NCI-H2227 (cell line): Measurements from ENCODE around the gene SECISBP2.

ENCODE experiments used
- DNase-seq: peaks from one replicate; lab custom pipeline; 2025; ENCODE audit not compliant: unreplicated experiment; lab: John Stamatoyannopoulos, UW

Gene SECISBP2

DNA sequence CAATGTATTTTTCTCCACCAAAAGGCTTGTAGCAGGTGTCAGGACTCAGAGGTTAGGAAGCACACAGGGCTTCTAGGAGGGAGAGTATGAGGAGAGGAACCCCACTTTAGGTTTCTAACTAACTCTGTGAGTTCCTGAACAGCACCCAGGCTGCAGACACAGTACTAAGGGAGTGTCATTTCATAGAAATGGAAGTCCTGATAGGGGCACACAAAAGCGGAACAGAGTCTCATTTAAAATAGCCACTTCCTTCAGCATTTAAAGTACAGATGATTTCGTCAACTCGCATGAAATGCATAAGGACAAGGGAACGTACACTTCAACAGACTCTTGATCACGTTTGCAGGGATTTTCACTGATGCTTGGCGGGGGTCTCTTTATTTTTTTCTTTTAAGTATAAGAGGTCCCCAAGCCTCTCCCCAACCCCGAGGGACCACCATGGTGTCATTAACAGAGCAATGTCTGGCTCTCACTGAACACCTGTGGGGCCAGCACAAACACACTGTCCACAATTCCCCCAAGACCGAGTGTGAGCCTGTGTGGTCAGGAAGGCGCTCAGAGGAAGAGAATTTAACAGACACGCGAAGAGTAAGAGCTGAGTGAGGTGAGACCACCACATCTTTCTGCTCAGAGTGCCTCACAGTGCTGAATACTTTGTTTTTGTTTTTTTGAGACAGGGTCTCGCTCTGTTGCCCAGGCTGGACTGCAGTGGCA lies 82.3 kb downstream of the SECISBP2 start:
- DNase-seq, result no peak

DNA sequence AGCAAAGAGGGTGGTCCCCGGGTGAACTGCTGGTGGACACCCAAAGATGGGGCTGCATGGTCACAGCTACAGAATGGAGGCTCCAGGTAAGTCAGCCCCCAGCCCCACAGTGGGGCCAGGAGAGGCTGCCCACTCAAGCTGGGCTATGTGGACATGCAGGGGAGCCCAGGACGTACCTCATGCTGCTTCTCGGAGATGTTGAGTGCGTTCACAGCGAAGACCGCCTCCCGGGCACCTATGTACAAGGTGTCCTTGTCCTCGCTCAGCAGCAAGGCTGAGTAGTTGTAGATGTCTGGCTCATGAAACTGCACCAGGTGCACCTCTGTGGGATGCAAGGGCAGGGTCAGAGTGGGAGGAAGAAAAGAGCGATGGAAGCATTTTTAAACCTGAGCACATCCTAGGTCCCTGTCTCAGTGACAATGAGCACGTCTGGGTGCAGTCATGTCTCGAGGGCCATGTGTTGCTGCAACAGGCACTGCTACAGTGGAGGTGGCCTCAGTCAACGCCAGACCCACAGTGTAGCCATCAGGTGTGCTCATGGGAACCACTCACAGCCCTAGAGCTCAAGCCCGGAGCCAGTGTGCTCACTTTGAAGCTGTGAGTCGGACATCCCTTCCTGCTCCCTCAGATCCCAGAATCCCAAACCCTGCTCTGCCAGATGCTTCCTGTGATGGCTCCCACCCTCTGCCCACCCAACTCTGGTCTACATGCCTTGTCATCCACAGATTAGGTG lies 84.6 kb downstream of the SECISBP2 start:
- no peak for DNase-seq

DNA sequence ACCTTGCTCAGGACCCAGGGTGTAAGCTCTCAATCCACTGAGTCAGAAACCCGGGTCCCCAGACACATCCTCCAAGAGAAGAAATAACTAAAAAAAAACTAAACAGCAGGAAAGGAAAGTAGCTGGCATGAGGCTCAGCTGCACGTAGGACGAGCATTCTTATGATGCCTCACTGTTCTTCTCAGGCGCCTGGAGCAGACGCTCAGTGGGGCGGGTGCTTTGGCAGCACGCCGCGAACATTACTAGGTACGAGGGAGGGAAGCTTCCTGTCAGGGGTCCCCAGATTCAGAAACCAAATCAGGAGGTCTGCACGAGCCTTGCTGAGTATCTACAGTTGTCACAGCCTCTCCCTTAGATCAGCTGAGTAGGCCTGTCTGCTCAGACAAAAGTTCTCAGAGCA lies 85.8 kb downstream of the SECISBP2 start:
- no peak for DNase-seq

DNA sequence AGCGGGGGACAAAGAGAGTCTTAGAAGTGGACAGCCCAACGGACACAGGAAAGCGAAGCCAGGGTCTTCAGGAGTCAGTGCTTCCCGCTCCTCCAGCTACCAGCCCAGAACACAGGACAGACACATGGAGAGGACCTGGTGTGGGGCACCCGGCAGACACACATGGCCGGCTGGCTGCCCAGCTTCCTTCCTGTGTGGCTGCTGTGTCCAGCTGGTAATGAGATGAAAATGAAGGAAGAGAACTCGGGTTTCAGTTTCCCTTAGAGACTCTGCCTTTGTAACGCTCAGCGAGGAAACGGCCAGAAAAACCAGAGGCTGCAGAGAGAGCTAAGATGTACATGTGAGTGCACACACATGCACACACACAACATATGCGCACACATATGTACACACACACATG lies 87.5 kb downstream of the SECISBP2 start:
- DNase-seq, result no peak

DNA sequence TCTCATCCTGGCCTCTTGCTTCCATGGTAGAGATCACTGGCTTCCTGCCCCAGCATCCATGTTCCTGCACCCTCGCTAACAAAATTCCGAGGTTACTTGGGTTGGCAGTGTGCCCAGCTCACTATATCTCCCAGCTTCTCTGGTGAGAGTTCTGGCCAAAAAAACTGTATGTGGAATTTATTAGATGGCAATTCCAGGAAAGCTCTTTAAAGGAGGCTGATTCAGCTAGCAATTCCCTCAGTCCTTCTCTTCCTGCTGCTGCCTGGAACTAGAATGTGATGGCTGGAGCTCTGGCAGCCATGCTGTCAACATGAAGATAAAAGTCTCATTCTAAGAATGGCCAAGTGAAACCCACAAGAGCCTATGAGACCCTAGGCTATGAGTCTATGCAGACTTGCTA lies 88.8 kb downstream of the SECISBP2 start:
- no peak for DNase-seq

DNA sequence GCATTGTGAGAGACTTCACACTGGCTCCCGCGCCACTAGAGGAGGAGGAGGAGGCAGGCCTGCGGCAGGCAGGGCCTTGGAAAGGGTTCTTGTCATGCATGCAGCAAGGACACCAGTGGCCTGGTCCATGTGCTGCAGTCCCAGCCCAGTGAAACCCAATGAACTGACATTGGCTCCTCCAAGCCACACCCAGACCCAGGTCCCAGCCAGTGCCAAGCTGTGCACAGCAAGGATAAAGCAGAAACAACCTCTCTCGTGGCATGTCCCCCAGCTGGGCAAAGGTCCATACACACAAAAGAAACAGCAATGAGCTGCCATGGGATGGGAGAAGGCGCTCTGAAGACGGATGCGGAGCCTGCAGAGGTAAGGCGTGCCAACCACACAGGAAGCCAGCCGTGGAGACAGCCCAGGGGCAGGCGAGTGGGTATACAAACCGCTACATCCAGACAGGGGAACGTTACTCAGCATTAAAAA lies 90.4 kb downstream of the SECISBP2 start:
- DNase-seq, result no peak
